Measurements from ENCODE around the gene GIGYF1.
A peak's percentile ranks its signal among the peaks of the same experiment; 100 is the strongest.
"Not testable (repeated sequence)": the region's sequence is repeated elsewhere in the genome, so short reads cannot be mapped to it uniquely, and the experiment has no call there.

GIGYF1 gene

GRCh38 chr7:100671353-100672327, 22.4 kb downstream of the GIGYF1 start:
- DNase-seq: no peak

DNA sequence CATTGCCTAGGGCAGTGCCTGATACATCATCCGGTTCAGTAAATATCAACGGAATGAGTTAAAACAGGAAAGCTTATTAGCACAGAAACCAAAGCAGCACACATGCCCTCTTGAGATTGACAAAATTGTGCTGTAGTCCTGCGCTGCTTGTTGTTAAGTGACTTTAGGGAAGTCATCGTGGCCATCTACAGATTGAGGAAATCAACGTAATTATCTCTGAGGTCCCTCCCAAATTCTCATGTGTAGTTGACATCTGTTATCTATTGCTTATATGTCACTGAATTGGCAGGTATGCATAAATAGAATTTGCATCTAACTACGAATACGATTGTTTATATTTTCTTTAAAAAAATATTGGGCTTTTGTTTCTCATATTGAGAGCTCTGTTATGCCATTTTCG, 24.0 kb downstream of the GIGYF1 start:
- DNase-seq: no peak

GRCh38 chr7:100669106-100669505, 24.9 kb downstream of the GIGYF1 start:
- DNase-seq: not testable (repeated sequence)

GRCh38 chr7:100668069-100668449, 26.0 kb downstream of the GIGYF1 start:
- no peak for DNase-seq

DNA sequence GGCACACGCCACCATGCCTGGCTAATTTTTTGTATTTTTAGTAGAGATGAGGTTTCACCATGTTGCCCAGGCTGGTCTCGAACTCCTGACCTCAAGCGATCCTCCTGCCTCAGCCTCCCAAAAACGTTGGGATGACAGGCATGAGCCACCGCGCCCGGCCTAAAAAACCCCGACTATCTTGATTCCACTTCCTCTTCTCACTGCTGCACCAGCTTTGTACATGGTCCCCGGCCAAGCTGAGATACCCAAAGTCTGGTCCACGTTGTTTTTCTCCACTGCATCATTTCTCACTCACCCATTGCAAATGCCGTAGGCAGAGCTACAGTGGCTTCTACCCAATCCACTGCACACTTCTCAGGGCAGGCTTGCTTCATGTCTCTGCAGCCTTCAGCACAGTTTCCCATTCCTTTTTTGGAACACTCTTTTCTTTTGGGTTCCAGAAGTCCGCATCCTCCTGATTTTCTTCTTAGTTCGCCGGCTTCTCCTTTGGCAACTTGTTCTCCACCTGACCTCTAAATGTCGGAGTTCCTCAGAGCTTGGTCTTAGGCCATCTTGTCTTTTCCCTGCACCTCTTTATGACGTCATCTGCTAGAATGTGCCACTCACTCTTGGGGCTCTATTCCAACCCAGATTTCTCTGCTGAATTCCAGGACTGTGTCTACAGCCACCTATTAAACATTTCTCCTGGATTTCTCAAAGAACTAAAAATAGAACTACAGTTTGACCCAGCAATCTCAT, 26.6 kb downstream of the GIGYF1 start:
- peak; percentile 54 for DNase-seq

DNA sequence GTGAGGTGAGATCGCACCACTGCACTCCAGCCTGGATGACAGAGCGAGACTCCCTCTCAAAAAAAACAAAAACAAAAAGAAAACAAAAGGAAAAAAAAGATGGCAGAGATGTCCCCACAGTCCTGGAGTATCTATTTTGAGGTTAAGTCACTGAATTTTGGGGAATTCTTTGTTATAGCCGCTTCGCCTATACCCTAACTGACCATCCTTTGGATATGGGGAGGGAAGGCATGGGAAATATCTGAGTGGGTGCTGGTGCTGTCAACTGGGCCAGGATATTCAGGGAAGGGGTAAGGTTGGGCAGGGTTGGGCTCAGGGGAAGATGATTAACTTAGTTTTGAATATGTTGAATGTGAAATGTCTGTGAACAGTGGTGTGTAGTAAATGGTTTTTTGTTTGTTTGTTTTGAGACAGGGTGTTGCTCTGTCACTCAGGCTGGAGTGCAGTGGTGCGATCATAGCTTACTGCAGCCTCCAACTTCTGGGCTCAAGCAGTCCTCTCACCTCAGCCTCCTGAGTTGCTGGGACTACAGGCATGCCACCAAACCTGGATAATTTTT, 28.8 kb downstream of the GIGYF1 start:
- DNase-seq: no peak

GRCh38 chr7:100662194-100662776, 31.8 kb downstream of the GIGYF1 start:
- not testable (repeated sequence) for DNase-seq

- no peak for DNase-seq
Measured at GRCh38 chr7:100655908-100656674, 38.0 kb downstream of the GIGYF1 start, which contains the start of gene ACTL6B. ACTL6B (minus strand) TSS chr7:100656448; CDS start chr7:100656354, 94 bp downstream.

DNA sequence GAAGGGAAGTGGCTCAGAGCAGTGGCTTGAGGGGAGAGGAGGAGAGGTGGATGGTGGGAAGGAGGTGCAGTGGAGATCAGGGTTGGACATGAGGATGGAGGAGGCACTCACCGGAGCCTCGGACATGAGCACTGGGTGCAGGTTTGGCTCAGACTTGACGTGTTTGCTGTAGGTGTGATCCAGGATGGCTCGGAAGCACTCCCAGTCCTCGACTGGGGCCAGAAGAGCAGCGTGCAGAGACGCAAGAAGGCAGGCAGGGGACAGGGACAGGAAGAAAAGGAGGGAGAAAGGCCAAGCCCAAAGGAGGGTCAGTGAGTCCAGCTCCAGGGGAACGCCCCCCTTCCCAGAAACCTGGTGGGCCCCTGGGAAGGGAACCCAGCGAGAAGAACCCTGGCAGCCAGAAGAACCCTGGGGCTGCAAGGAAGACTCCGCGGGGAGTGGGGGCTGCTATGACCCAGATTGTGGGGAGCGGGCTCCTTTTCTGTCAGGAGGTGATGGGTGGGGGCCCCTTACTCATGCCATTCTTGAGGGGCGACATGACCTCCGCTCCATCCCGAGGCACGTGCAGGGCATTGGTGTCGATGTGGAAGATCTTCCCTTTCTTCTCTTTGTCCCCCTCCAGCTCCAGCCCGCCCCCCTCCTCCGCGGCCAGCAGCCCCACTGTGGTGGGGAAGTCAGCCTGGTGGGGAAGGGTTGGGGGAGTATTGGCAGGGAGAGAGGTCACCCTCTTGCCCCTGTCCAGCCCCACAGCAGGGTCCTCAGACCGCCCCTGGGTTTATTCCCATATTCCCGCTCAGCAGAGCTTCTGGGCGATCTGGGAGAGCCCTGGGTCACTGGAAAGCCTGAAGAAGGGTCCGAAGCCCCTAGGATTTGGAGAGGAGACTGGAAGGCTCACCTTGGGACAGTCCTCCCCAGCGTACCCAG, 38.9 kb downstream of the GIGYF1 start:
- no peak for DNase-seq

DNA sequence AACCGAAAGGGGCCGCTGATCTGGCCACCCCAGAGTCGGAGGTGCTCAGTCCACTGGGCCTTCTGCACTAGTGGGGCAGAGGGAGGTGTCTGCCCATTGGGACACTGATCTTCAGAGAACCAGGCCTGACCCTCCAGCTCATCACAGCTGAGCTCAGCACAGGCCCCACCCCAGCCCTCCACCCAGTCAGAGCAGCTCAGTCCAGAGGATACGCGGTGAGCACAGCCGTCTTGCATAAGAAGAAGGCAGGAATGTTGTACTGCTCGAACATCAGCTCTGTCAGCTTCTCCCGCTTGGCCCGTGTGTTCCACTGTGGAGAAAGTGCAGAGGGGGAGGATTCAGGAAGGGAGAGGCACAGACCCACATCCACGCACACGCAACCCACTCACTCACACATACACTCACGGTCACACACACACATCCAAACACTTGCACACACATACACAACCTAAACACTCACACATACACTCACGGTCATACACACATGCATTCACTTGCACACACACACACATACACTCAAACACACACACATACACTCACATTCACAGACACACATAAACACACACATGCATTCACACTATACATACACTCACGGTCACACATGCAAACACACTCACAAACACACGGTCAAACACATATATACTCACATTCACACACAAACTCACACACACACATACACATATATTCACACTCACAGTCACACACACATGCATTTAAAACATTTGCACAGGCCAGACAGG, 44.1 kb downstream of the GIGYF1 start:
- DNase-seq: no peak

DNA sequence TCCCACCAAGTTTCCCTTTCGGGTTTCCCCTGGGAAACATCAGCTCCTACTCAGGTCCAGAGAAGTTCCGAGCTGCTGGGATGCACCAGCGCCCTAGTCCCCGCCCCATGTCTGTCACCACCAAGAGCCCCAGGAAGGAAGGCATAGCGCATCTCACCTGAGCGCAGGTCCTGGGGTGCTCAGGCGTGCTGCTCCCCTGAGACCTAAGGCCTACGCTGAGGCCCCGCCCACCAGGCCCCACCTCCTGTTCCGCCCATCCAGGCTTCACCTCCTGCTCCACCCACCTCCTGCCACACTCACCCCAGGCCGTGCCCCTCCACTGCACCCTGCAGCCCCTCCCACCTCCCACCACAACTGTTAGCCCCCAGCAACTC, 51.5 kb downstream of the GIGYF1 start:
- DNase-seq: no peak

GRCh38 chr7:100641860-100642533, 52.1 kb downstream of the GIGYF1 start:
- DNase-seq: no peak

DNA sequence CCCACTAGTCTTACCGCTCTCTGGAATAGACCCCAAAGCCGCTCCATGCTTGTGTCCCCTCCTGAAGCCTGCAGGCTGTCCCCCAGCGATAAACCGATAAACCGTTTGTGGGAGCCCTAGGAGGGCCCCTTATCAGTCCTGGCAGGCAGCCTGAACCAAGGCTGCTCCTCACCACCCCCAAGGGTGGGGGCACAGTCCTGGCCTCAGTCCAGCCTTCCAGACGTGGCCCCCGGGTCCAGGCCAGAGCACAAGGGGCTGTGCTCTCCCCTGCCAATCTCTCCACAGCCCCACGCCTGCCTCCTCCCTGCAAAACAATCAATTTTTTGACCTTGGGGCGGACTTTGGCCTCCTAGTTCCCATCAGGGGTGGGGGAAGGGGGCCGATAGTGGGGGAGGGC, 52.6 kb downstream of the GIGYF1 start, which contains the start of gene TFR2:
Gene TFR2 (minus strand): TSS at position 90 of the 397 bp plus-strand sequence. CDS start 43 bp downstream, at position 47.
- DNase-seq: no peak

- no peak for DNase-seq
Measured at GRCh38 chr7:100640517-100641440, 53.3 kb downstream of the GIGYF1 start.

DNA sequence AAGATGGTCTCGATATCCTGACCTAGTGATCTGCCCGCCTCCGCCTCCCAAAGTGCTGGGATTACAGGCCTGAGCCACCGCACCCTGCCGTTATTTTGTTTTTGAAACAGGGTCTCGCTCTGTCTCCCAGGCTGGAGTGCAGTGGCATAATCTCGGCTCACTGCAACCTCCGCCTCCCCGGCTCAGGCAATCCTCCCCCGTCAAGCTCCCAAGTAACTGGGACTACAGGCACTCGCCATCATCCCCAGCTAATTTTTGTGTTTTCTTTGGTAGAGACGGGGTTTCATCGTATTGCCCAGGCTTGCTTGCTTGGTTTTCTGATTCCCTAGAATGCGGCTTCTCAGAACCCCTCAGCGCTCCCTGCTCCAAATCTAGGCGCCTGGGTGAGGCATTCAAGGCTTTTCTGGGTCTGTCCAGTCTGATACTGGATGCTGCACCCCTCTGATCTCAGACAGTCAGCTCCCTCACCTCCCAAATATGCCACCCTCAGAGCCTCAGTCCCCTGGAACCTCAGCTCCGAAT, 54.0 kb downstream of the GIGYF1 start:
- DNase-seq: no peak

- peak; percentile 60 for DNase-seq
Measured at GRCh38 chr7:100632951-100633717, 60.9 kb downstream of the GIGYF1 start.

GRCh38 chr7:100630066-100630465, 64.0 kb downstream of the GIGYF1 start:
- no peak for DNase-seq

All from MV-4-11 (cell line).